Activated CD8-positive, alpha-beta T cell treated with anti-CD3 and anti-CD28 coated beads, Interleukin-2, amount 10 ng/mL, durations not matched to agents 7 days and 5 days (primary cell): ENCODE measurements around the gene TEAD1. TPM values are rescaled to one million over a fixed set of nuclear protein-coding genes. Genes with fewer than 3 reads are reported as not detected.

ENCODE experiments used
- ATAC-seq: fragments of 150-1000 bp; cut with Tn5 transposase; one replicate; pipeline ENCODE4 v1.10.0; 2021; ENCODE audit warnings: moderate library complexity
- CTCF ChIA-PET: fragments of 350-600 bp; sonication (Branson Sonifier 250); formaldehyde crosslinking; loops from one replicate; lab custom pipeline; 2021; ENCODE audit warnings: antibody characterized with exemption; lab: Charles Lee
- POLR2A ChIA-PET: fragments of 350-600 bp; sonication (Branson Sonifier 250); formaldehyde crosslinking; loops from one replicate; lab custom pipeline; 2021; ENCODE audit warnings: antibody characterized with exemption; lab: Charles Lee
- DNase-seq: peaks from one replicate; pipeline ENCODE4 v3.0.0-alpha.2; 2020
- H3K27ac Mint-ChIP-seq: one replicate; pipeline ENCODE4 v1.8.0; 2021; ENCODE audit warnings: mild to moderate bottlenecking, mixed read lengths
- H3K27me3 Mint-ChIP-seq: one replicate; pipeline ENCODE4 v1.8.0; 2021; ENCODE audit warnings: low read depth, mixed read lengths
- H3K36me3 Mint-ChIP-seq: one replicate; pipeline ENCODE4 v1.8.0; 2021; ENCODE audit warnings: low read depth, mixed read lengths
- H3K4me1 Mint-ChIP-seq: one replicate; pipeline ENCODE4 v1.8.0; 2021; ENCODE audit warnings: low read depth, mixed read lengths
- H3K4me3 Mint-ChIP-seq: one replicate; pipeline ENCODE4 v1.8.0; 2021; ENCODE audit warnings: mild to moderate bottlenecking, mixed read lengths
- H3K9me3 Mint-ChIP-seq: one replicate; pipeline ENCODE4 v1.8.0; 2022; ENCODE audit warnings: mixed read lengths; ENCODE audit not compliant: insufficient read depth
- total RNA-seq, 2 experiments: library from RNA; stranded (reverse); gene quantifications; one replicate each; pipeline ENCODE4 v1.2.3, GENCODE V29; 2021

Gene TEAD1
- total RNA-seq, 2 experiments from 2014 or later: 0.05 TPM; not detected in 1

DNA sequence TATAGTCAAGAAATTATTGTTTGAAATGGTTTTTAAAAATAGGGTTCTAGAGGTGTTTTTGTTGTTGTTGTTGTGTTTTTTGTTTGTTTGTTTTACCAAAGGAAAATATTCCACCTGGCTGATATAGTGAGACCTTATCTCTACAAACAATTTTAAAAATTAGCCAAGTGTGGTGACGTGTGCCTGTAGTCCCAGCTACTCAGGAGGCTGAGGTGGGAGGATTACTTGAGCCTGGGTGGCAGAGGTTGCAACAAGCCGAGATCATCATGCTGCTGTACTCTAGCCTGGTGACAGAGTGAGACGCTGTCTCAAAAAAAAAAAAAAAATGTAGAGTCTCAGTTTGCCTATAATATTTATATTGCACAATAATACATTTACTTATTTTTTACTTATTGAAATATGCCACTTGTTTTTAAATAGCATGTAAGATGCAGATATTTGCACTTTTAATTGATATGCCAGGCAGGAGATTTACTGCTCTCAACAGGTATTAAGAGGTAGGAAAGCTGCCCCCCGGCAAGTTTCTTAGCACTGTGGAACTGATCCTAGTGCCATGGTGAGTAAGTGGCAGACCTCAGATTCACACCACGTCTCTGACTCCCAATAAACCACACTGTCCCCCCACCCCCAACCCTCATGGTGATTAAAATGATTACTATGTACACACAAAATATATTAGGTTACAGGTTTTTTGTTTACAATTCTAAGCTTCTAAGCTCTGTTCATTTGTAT lies 157.4 kb downstream of the TEAD1 start:
- CTCF ChIA-PET: interaction anchor here (1.0 kb wide), 1 partner anchor 57 kb away, joined by 3 read pairs; no protein-coding TSS in a partner anchor
- H3K27me3 Mint-ChIP-seq: peaks cover 58% of the 10 kb centered on the region
- no peak overlapping the region for H3K4me3 Mint-ChIP-seq
- H3K9me3 Mint-ChIP-seq: no peaks in the 10 kb centered on the region
- POLR2A ChIA-PET: no interaction called here
- ATAC-seq: no peak
- DNase-seq: no peak
- no peaks in the 10 kb centered on the region for H3K36me3 Mint-ChIP-seq
- no peak overlapping the region for H3K27ac Mint-ChIP-seq
- peaks cover 5% of the 10 kb centered on the region for H3K4me1 Mint-ChIP-seq

DNA sequence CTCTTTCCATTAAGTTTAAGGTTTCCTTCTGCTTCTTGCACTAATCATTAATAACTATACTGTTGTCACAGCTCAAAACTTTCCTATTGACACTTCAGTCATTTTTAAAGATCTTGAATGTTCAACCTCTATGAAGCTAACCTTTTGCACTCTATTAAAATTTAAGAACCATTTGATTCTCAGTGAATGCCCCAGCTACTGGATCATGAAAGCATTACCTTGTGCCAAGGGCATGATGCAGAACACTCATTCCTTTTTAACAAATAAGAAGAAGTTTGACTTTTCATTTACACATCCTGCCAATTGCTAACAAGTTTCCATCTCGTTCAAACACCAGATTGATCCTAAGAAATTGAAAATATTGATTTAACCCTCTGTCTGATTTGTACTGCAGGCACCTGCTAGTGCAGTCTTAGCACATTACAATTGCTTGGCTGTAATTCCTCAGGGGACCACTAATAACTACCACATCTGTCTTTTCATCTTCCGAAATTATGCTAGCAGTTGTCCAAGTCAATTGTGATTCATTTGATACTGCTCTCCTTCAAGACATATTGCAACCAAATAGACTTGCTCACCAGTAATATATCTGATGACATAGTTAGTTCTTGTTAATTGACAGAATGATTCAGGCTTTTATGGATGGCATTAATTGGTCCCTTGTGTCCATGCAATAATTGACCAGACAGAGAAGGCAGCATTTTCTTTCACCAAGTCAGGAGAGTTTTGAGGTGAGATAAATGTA lies 158.4 kb downstream of the TEAD1 start:
- H3K27me3 Mint-ChIP-seq: peaks cover 51% of the 10 kb centered on the region
- no peak overlapping the region for H3K4me3 Mint-ChIP-seq
- no peaks in the 10 kb centered on the region for H3K9me3 Mint-ChIP-seq
- ChIA-PET POLR2A (no interaction called here), CTCF (no interaction called here)
- H3K4me1 Mint-ChIP-seq: peaks cover 5% of the 10 kb centered on the region
- ATAC-seq (no peak), DNase-seq (no peak)
- no peaks in the 10 kb centered on the region for H3K36me3 Mint-ChIP-seq
- H3K27ac Mint-ChIP-seq: no peak overlapping the region

DNA sequence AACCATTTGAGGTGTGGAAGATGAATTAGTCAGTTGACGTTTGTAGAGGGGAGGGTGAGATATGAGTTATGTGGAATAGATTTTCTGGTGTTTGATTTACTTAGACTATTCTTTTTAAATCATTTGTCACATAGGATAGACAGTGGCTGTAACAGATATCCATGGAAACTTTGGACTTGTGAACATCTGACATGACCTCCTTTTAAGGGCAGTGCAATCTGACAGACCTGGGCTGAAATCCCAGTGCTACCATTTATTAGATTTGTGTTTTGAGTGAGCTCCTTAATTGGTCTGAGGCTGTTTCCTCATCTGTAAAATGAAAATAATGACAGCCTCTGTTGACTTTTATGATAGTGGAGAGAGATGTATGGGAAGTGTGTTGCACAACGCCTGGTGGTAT lies 159.9 kb downstream of the TEAD1 start:
- no peak for ATAC-seq
- DNase-seq: no peak
- CTCF ChIA-PET: no interaction called here
- no peaks in the 10 kb centered on the region for H3K36me3 Mint-ChIP-seq
- H3K4me3 Mint-ChIP-seq: no peak overlapping the region
- no peak overlapping the region for H3K27ac Mint-ChIP-seq
- H3K9me3 Mint-ChIP-seq: no peaks in the 10 kb centered on the region
- POLR2A ChIA-PET: no interaction called here
- H3K4me1 Mint-ChIP-seq: no peaks in the 10 kb centered on the region
- peaks cover 36% of the 10 kb centered on the region for H3K27me3 Mint-ChIP-seq

DNA sequence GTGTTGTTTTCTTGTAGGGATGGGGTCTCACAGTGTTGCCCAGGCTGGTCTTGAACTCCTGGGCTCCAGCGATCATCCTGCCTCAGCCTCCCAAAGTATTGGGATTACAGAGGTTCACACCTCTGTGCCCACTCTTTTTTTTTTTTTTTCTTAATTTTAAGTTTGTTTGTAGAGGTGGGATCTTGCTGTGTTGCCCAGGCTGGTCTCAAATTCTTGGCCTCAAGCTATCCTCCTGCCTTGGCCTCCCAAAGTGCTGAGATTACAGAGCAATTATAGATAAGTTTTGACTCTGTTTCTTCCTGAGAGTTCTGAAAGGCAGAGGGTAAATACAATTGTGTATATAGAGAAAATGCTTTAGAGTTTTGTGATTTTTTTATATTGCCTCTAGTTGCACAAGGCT lies 160.4 kb downstream of the TEAD1 start:
- no peaks in the 10 kb centered on the region for H3K36me3 Mint-ChIP-seq
- H3K4me1 Mint-ChIP-seq: no peaks in the 10 kb centered on the region
- no peak overlapping the region for H3K27ac Mint-ChIP-seq
- no peak for ATAC-seq
- H3K27me3 Mint-ChIP-seq: peaks cover 31% of the 10 kb centered on the region
- no peak overlapping the region for H3K4me3 Mint-ChIP-seq
- CTCF ChIA-PET: no interaction called here
- DNase-seq: no peak
- H3K9me3 Mint-ChIP-seq: no peaks in the 10 kb centered on the region
- POLR2A ChIA-PET: interaction anchor here (0.6 kb wide), 1 partner anchor 132 kb away, joined by 3 read pairs; no protein-coding TSS in a partner anchor

DNA sequence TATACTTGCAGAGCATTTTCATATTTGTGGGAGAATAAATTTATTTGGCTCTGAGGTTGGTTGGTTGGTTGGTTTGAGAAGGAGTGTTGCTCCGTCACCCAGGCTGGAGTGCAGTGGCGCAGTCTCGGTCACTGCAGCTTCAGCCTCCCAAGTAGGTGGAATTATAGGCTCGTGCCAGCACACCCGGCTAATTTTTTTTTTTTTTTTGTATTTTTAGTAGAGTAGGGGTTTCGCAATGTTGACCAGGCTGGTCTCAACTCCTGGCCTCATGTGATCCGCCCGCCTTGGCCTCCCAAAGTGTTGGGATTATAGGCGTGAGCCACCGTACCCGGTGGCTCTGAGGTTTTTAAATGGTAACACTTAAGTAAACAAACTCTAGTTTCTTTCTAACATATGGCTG lies 161.1 kb downstream of the TEAD1 start:
- H3K4me3 Mint-ChIP-seq: no peak overlapping the region
- ATAC-seq: no peak
- H3K9me3 Mint-ChIP-seq: no peaks in the 10 kb centered on the region
- no peaks in the 10 kb centered on the region for H3K36me3 Mint-ChIP-seq
- peaks cover 25% of the 10 kb centered on the region for H3K27me3 Mint-ChIP-seq
- H3K27ac Mint-ChIP-seq: no peak overlapping the region
- ChIA-PET POLR2A (no interaction called here), CTCF (no interaction called here)
- DNase-seq: no peak
- no peaks in the 10 kb centered on the region for H3K4me1 Mint-ChIP-seq

DNA sequence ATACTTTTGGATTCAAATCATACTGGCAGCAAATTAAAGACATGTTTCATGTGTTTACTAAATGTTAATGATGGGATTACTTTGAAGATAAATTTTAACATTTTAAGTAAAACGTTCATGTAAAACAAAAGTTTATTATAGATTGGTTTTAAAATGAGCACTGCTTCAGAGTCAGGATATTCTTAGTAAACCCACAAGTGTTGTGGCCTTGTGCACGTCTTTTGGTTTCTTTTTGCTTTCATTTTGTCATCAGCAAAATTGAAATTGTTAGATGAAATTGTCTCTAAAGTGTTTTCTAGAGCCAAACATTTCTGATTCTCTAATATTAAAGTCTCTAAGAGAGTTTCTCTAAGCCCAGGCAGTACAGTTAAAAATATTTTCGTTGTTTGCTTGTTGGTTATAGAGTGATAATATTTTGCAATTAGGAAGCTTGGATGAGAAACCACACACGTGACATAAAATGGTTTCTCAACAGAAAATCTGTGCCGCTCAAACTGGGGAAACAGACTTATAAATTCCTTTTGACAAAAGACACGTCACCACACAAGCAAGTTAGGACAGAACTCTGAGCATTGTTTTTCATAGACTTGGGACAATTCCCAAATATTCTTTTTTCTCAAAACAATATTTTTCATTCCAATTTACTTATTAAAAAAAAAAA lies 164.4 kb downstream of the TEAD1 start:
- Mint-ChIP-seq H3K27me3 (peaks cover 21% of the 10 kb centered on the region), H3K9me3 (no peaks in the 10 kb centered on the region), H3K4me3 (no peak overlapping the region), H3K27ac (no peak overlapping the region), H3K4me1 (peaks cover 14% of the 10 kb centered on the region), H3K36me3 (no peaks in the 10 kb centered on the region)
- POLR2A ChIA-PET: no interaction called here
- DNase-seq (no peak), ATAC-seq (no peak)
- CTCF ChIA-PET: no interaction called here

DNA sequence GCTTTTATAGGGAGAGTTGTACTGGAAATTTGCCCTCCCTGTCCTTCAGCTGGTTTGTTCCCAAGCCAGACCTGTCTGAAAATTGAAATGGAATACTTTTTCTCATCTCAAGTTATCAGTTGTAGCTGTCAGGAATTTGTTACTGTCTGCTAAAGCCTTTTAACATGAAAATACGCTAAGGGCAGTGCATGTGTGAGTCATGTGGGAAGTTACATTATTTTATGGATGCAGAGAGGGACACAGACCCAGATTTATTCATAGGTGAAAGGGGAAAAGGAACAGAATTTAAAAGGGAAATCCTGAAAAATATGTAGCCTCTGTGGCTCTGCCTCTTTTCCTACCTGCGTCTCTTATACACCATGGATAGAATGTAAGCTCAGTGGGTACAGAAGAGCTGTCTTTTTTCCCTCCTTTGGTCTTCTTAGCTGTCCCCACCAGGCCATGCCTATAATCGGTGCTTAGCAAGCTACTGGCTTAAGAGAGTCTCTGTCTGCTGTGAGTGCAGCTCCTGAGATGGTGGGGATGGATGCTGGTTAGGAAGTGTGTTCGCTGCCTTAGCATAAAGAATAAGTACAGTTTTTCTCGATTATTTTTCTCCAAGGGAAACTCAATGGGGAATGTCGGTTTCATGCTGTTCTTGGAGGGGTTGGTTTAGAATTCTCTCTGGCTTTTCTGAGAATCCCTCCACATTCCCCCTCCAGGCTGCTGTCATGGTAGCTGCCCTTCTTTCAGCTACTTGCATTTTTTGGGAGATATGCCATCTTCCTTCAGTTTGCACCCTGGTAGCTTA lies 166.8 kb downstream of the TEAD1 start:
- no peak for DNase-seq
- no peaks in the 10 kb centered on the region for H3K9me3 Mint-ChIP-seq
- H3K27ac Mint-ChIP-seq: no peak overlapping the region
- POLR2A ChIA-PET: no interaction called here
- peaks cover 11% of the 10 kb centered on the region for H3K27me3 Mint-ChIP-seq
- no peaks in the 10 kb centered on the region for H3K36me3 Mint-ChIP-seq
- peaks cover 14% of the 10 kb centered on the region for H3K4me1 Mint-ChIP-seq
- ATAC-seq: no peak
- H3K4me3 Mint-ChIP-seq: no peak overlapping the region
- CTCF ChIA-PET: interaction anchor here (0.6 to 1.2 kb wide), 2 partner anchors 23 to 83 kb away, joined by 3 read pairs; no protein-coding TSS in a partner anchor

DNA sequence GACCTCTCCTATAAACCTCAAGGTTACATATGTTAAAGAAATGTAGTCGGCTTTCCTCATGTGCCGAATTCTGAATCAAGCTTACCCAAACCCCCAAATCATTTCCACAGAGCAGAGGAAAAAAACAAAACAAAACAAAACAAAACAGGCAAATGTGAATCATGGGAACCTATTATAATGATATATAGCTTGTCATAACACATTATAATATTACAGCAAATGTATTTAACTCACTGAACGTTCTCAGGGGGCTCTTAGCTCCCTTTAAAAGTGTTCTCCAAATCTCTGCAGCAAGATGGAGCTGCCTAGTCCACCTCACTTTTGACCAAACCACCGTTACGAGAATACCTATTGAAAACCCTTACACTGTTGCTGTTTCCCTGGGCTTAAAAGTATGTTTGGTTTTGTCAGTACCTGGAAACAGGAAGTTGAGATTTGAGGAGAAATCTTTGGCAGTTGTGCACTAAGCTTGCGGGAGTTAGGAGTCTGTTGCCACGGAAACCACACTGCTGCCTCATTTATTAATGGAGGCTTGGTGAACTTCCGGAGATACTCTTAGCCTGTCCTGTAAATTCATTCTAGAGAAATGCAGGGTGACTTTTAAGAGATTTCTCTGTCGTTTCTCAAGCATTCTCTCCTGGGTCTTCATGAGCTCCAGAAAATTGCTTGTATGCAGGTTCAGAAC lies 167.9 kb downstream of the TEAD1 start:
- ATAC-seq (no peak), DNase-seq (peak; percentile 28)
- Mint-ChIP-seq H3K4me1 (peaks cover 14% of the 10 kb centered on the region), H3K9me3 (no peaks in the 10 kb centered on the region), H3K27me3 (peaks cover 12% of the 10 kb centered on the region), H3K36me3 (no peaks in the 10 kb centered on the region), H3K4me3 (no peak overlapping the region), H3K27ac (no peak overlapping the region)
- ChIA-PET POLR2A (no interaction called here), CTCF (interaction anchor here (0.6 to 1.2 kb wide), 2 partner anchors 22 to 84 kb away, joined by 3 read pairs; no protein-coding TSS in a partner anchor)

DNA sequence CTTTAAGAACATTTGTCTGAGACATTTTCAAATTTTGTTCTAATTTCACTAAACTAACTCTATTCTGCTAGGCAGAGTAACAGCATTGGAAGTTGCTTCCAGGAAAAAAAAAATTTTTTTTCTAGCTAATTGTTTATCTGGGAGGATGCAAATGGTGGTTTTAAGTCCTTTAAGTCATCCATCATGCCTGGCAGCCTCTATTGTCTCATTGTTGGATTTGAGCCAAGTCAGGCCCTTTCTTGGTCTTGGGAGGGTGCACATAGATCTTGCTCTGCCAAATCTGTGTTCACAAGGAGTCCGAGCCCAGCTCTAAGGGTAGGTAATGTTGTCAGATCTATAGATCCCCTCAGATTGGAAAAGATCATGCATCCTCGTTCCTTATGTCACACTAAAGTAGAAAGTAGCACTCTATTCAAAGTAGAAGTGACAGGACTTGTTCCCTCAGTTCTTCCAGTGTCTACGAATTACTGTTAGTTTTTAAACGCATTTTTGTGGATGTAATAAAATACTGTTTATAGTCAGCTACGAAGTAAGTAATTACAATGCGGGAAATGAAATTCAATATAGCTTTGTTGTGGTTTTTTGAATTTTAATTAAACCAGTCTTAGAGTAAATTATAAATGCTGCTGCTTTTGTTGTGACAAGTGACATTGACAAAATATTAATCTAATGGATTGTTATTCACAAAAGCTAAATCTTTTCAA lies 168.9 kb downstream of the TEAD1 start:
- H3K27me3 Mint-ChIP-seq: peaks cover 15% of the 10 kb centered on the region
- no peaks in the 10 kb centered on the region for H3K36me3 Mint-ChIP-seq
- DNase-seq: no peak
- no peaks in the 10 kb centered on the region for H3K9me3 Mint-ChIP-seq
- CTCF ChIA-PET: no interaction called here
- peaks cover 14% of the 10 kb centered on the region for H3K4me1 Mint-ChIP-seq
- no peak overlapping the region for H3K27ac Mint-ChIP-seq
- ATAC-seq: no peak
- POLR2A ChIA-PET: no interaction called here
- no peak overlapping the region for H3K4me3 Mint-ChIP-seq

DNA sequence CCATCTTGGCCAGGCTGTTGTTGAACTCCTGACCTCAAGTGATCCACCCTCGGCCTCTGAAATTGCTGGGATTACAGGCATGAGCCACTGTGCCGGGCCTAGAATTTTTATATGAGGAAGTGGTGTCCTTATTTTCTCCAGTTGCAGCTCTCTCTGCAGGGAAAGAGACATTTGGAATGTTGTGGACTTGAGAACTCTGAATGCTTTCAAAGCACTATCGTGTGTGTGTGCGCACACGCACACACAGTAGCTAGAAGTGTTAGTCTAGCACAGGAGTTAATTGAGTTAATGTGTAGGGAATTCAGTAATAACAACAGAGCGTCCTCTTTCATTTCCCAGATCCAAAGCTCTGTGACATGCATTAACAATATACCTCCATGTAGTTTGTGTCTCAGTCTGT lies 170.9 kb downstream of the TEAD1 start:
- Mint-ChIP-seq H3K36me3 (no peaks in the 10 kb centered on the region), H3K27me3 (peaks cover 15% of the 10 kb centered on the region), H3K4me3 (no peak overlapping the region), H3K27ac (no peak overlapping the region), H3K9me3 (no peaks in the 10 kb centered on the region), H3K4me1 (peaks cover 14% of the 10 kb centered on the region)
- DNase-seq: no peak
- ChIA-PET CTCF (no interaction called here), POLR2A (no interaction called here)
- no peak for ATAC-seq
